ENCODE measurements around the gene CES1. TPM values are rescaled to one million over a fixed set of nuclear protein-coding genes. Genes with fewer than 3 reads are reported as not detected.
A peak's percentile ranks its signal among the peaks of the same experiment; 100 is the strongest.
"Not testable (repeated sequence)": the region's sequence is repeated elsewhere in the genome, so short reads cannot be mapped to it uniquely, and the experiment has no call there.

Gene CES1
- total and polyA plus RNA-seq, 7 donors, result 1.8 to 115 (median 20.2) TPM

DNA sequence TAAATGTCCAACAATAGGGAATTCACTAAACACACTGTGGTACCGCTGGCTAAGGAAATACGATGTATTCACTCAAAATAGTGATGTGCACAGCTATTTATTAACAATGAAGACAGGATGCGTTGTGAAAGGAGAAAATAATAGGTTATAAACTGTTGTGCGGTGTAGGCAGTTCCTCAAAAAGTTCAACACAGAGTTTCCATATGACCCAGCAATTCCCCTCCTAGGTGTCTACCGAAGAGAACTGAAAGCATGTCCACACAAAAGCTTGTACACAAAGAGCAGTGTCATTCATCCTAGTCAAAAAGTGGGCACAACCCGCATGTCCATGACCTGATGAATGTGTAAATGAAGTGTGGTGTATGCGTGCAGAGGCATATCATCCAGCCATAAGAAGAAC, 1.2 kb upstream of the CES1 start:
- H3K27me3 ChIP-seq, result no peaks in the 10 kb centered on the region
- H3K9me3 ChIP-seq, result no peaks in the 10 kb centered on the region
- TF ChIP-seq POLR2AphosphoS5 (IDR thresholded peaks at IDR 0.05) (no peak), POLR2A (IDR thresholded peaks at IDR 0.05) (no peak), EP300 (IDR thresholded peaks at IDR 0.05) (no peak)
- TF ChIP-seq, protein P1, sequence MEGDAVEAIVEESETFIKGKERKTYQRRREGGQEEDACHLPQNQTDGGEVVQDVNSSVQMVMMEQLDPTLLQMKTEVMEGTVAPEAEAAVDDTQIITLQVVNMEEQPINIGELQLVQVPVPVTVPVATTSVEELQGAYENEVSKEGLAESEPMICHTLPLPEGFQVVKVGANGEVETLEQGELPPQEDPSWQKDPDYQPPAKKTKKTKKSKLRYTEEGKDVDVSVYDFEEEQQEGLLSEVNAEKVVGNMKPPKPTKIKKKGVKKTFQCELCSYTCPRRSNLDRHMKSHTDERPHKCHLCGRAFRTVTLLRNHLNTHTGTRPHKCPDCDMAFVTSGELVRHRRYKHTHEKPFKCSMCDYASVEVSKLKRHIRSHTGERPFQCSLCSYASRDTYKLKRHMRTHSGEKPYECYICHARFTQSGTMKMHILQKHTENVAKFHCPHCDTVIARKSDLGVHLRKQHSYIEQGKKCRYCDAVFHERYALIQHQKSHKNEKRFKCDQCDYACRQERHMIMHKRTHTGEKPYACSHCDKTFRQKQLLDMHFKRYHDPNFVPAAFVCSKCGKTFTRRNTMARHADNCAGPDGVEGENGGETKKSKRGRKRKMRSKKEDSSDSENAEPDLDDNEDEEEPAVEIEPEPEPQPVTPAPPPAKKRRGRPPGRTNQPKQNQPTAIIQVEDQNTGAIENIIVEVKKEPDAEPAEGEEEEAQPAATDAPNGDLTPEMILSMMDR (IDR thresholded peaks at IDR 0.05), result no peak
- H3K4me3 ChIP-seq, result no peak overlapping the region
- H3K4me1 ChIP-seq, result no peaks in the 10 kb centered on the region
- H3K36me3 ChIP-seq, result no peaks in the 10 kb centered on the region
- intact Hi-C loops (cut with DNase I), result no loop called here
- 69 to 83% methylated on average over 7 of the region's 7 CpGs for WGBS, 2 donors
- peak overlapping the region in 1 of 4 donors; percentile 71 for H3K27ac ChIP-seq
- no peak for DNase-seq

DNA sequence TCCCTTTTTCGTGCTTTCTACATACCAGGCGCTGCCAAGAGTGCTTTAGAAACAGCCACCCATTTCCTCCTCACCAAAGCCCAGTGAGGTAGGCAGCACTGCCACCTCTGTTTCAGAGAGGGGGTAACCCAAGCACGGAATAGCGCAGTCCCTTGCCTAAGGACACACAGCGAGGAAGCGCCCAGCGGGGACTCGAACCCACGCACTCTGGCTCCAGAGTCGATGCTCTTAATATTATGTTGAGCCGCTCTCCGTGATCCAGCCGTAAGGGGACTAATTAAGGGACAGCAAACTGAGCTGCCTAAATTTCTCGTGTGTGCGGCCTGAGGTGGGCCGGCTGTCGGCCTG, 497 bp downstream of the CES1 start:
- intact Hi-C loops (cut with DNase I), result no loop called here
- peak overlapping the region in 3 of 4 donors; percentile 34 to 76 (median 71) for H3K27ac ChIP-seq
- H3K36me3 ChIP-seq, result no peaks in the 10 kb centered on the region
- no peaks in the 10 kb centered on the region for H3K27me3 ChIP-seq
- H3K9me3 ChIP-seq, result no peaks in the 10 kb centered on the region
- DNase-seq, result no peak
- H3K4me1 ChIP-seq, result no peaks in the 10 kb centered on the region
- H3K4me3 ChIP-seq, result peak overlapping the region in 3 of 4 donors; percentile 22 to 42 (median 39)
- TF ChIP-seq EP300 (IDR thresholded peaks at IDR 0.05) (no peak), POLR2AphosphoS5 (IDR thresholded peaks at IDR 0.05) (no peak), POLR2A (IDR thresholded peaks at IDR 0.05) (no peak)
- TF ChIP-seq, protein P1 (IDR thresholded peaks at IDR 0.05), result no peak
- WGBS, 2 donors, result 89 to 90% methylated on average over 17 of the region's 17 CpGs

DNA sequence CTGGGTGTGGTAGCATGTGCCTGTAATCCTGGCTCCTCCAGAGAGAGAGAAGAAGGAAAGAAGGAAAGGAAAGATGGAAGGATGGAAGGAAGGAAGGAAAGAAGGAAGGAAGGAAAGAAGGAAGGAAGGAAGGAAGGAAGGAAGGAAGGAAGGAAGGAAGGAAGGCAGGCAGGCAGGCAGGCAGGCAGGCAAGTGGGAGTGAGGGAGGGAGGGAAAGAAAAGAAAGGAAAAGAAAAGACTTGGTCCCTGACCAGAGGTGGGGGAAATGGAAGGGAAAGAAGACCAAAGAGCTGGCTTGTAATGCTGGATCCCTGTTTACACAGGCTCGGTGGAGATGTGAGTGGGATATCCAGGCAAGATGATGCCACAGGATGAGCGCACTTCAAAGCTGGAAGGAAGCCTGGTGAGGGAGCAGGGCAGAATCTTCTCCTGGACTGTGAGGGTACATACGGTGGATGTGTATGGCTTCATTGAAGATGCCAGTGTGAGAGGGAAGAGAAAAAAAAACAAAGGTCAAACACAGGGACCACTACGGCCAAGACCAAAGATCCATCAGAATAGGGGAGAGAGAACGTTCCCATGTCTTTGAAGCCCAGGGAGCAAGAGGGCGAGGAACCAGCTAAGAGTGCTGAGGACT, 2.1 kb downstream of the CES1 start:
- TF ChIP-seq POLR2AphosphoS5 (IDR thresholded peaks at IDR 0.05), result no peak
- no peak for TF ChIP-seq EP300 (IDR thresholded peaks at IDR 0.05)
- no peak for TF ChIP-seq POLR2A (IDR thresholded peaks at IDR 0.05)
- TF ChIP-seq, protein P1 (IDR thresholded peaks at IDR 0.05), result no peak
- Histone ChIP-seq H3K36me3 (peaks cover 0 to under 1% (median 0%) of the 10 kb centered on the region in 4 donors), H3K27ac (no peak overlapping the region), H3K4me1 (no peaks in the 10 kb centered on the region), H3K9me3 (no peaks in the 10 kb centered on the region), H3K27me3 (no peaks in the 10 kb centered on the region), H3K4me3 (no peak overlapping the region)
- no peak for DNase-seq
- intact Hi-C loops (cut with DNase I), result no loop called here
- 72 to 80% methylated on average over 6 of the region's 6 CpGs for WGBS, 2 donors

DNA sequence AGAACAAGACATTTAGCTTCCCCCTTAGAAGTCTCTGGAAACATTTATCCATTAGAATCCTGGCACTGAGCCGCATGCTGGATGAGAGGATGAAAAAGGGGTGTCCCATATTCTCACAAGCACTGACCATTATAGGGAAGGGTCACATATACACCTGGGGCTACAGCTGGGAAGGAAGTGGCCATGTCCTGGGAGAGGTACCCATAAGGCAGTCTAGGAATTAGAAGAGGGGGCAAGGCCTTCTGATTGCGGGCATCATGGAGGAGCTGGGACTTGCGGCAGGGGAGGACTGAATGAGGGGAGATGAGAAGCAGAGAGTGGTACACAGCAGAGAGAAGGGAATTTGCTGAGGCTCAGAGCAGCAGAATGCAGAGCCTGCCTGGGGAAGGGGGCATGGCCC, 3.7 kb downstream of the CES1 start:
- intact Hi-C loops (cut with DNase I), result loop anchor here (2.0 kb wide), 1 partner anchor 64 kb away; no protein-coding TSS in a partner anchor
- H3K4me1 ChIP-seq, H3K27ac ChIP-seq, H3K36me3 ChIP-seq, H3K4me3 ChIP-seq, DNase-seq, H3K27me3 ChIP-seq, H3K9me3 ChIP-seq: not testable (repeated sequence)
- 86 to 92% methylated on average over 3 of the region's 3 CpGs for WGBS, 2 donors

DNA sequence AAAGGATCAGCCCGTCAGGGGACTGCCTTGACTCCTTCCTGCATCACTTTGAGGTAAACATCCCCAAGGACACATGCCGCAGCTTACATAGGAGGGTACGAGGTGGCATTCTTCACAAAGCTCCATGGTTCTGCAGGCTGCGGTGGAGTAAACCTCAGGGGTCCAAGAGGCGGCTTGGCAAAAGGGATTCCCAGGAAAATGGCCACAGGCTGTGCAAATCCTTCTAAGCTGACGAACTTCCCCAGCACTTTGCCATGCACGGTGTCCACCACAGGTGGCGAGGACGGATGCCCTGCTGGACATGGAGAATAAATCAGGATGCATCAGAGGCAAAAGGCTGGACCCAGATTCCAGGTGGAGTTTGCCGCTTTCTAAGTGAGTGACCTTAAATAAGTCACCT, 4.2 kb downstream of the CES1 start:
- TF ChIP-seq POLR2A (IDR thresholded peaks at IDR 0.05), result no peak
- Histone ChIP-seq H3K27me3 (no peaks in the 10 kb centered on the region), H3K4me3 (no peak overlapping the region), H3K9me3 (no peaks in the 10 kb centered on the region), H3K36me3 (peaks cover 0 to 4% (median 0%) of the 10 kb centered on the region in 4 donors), H3K4me1 (no peaks in the 10 kb centered on the region), H3K27ac (no peak overlapping the region)
- intact Hi-C loops (cut with DNase I), result loop anchor here (2.0 kb wide), 1 partner anchor 64 kb away; no protein-coding TSS in a partner anchor
- no peak for DNase-seq
- 77 to 78% methylated on average over 10 of the region's 10 CpGs for WGBS, 2 donors
